ENCODE data around the gene RILPL1. TPM values are rescaled to one million over a fixed set of nuclear protein-coding genes. Genes with fewer than 3 reads are reported as not detected.

The RILPL1 gene
- total and polyA plus RNA-seq, 9 of the 15 experiments (the other 6 are each of a cell fraction or from before 2014, with no cell fraction given), result 0.25 to 10.6 (median 8.6) TPM

DNA sequence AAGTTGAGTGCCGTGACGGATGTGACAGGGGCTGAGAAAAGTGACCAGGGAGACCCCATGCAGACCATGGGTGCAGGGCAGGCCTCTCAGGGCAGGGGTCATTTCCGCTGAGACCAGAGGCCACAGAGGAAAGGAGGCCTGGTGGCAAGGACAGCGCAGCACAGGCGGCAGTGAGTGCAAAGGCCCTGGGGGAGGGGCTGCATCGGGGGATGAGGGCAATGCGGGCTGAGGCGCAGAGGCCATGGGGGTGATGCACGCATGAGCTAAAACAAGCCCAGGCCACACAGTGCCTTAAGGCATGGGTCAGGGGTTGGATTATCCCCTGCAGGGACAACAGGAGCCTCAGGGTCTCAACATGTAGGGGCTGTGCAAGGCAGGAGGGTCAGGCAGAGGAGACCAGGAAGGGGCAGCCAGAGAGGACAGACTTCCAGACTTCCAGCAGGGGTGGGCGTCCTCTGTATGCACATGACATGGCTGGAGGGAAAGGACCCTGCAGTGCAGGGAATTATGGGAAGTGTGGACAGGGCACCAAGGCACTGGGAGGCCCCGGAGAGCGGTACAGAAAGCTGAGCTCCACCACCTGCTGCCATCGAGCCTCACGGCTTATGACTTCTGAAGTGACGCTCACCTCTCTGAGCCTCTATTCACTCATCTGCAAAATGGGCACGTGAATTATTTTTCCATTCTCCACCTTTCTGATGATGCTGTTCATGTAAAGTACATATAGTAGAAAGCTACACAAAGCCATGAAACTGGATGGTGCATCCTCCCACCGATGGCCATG is 27.3 kb downstream of the RILPL1 start:
- 88% methylated on average over 17 of the region's 17 CpGs for WGBS (ENCODE audit: insufficient coverage, low coverage, missing lambda C conversion rate)
- BruUV-seq (replicated peaks), result no TSS peak
- Histone ChIP-seq H3K79me2 (ENCODE audit: control insufficient read depth, insufficient read depth, low read length) (no peaks in the 10 kb centered on the region), H3K27me3 (ENCODE audit: control insufficient read depth in 2 of 2, insufficient read depth in 2 of 2, low read length in 2 of 2) (no peaks in the 10 kb centered on the region; a peak in 1 of 5 replicates), H2AFZ (ENCODE audit: low read depth, low read length) (no peak overlapping the region), H3K4me1 (replicated peaks in 1 of 2; ENCODE audit: control insufficient read depth in 2 of 2, insufficient read depth in 2 of 2, low read length in 2 of 2) (peaks cover 0 to 11% of the 10 kb centered on the region in 2 experiments; a peak in 2 of 5 replicates), H3K9me1 (ENCODE audit: control insufficient read depth, insufficient read depth, low read length) (no peaks in the 10 kb centered on the region), H3K4me2 (ENCODE audit: insufficient read depth, low read length) (no peak overlapping the region), H3K36me3 (ENCODE audit: control insufficient read depth, insufficient read depth, low read length) (peaks cover 16% of the 10 kb centered on the region), H3K9ac (ENCODE audit: insufficient read depth in 1 of 2, low read depth in 2 of 2, low read length in 2 of 2) (peak overlapping the region in 1 of 2 experiments; percentile 74; a peak in 2 of 4 replicates), H3K4me3 (no peak overlapping the region), H4K20me1 (replicated peaks; ENCODE audit: control insufficient read depth, insufficient read depth, low read length) (no peaks in the 10 kb centered on the region), H3K9me3 (replicated peaks; ENCODE audit: control insufficient read depth, insufficient read depth, low read depth, low read length) (no peaks in the 10 kb centered on the region), H3K27ac (ENCODE audit: extremely low read depth, low read depth, low read length) (no peak overlapping the region)
- ChIA-PET POLR2A (interaction anchor here (0.7 to 1.1 kb wide), 2 partner anchors 8 to 13 kb away, joined by 3 to 4 read pairs; no protein-coding TSS in a partner anchor), CTCF (ENCODE audit: low intra/inter-chr PET ratio) (no interaction called here)
- peak; percentile 25 for TF ChIP-seq RBM25 (IDR thresholded peaks at IDR 0.05; ENCODE audit: low read depth, low read length, severe bottlenecking)
- TF ChIP-seq, protein P1, sequence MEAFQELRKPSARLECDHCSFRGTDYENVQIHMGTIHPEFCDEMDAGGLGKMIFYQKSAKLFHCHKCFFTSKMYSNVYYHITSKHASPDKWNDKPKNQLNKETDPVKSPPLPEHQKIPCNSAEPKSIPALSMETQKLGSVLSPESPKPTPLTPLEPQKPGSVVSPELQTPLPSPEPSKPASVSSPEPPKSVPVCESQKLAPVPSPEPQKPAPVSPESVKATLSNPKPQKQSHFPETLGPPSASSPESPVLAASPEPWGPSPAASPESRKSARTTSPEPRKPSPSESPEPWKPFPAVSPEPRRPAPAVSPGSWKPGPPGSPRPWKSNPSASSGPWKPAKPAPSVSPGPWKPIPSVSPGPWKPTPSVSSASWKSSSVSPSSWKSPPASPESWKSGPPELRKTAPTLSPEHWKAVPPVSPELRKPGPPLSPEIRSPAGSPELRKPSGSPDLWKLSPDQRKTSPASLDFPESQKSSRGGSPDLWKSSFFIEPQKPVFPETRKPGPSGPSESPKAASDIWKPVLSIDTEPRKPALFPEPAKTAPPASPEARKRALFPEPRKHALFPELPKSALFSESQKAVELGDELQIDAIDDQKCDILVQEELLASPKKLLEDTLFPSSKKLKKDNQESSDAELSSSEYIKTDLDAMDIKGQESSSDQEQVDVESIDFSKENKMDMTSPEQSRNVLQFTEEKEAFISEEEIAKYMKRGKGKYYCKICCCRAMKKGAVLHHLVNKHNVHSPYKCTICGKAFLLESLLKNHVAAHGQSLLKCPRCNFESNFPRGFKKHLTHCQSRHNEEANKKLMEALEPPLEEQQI (IDR thresholded peaks at IDR 0.05), result no peak
- DNase-seq (ENCODE audit: extremely low read depth in 1 of 4, low spot score in 3 of 4) (no peak), FAIRE-seq (no peak), ATAC-seq (no peak)
- in situ Hi-C loops (cut with MboI), result no loop called here
- intact Hi-C loops (cut with micrococcal nuclease), result no loop called here

Data from K562 (cell line).